Adrenal gland (tissue), 12 donors: ENCODE results near the gene CNKSR3. TPM values are rescaled to one million over a fixed set of nuclear protein-coding genes. Genes with fewer than 3 reads are reported as not detected.

Experiments
- DNase-seq, 7 donors: peaks; one replicate each; pipeline ENCODE4 v3.0.0-alpha.2; 2019 to 2020
- H3K27ac ChIP-seq, 5 donors: fragments of 200-600 bp; sonication (generic) in 4 of 5; 1 replicate in 3 of 5; 2 replicates in 2 of 5; pipeline versions ENCODE4 v1.5.1 to v1.8.0; 2016 to 2020; ENCODE audit warnings: mild to moderate bottlenecking in 1 of 5
- H3K27me3 ChIP-seq: fragments of 200-600 bp; 2 replicates; pipeline ENCODE4 v1.8.0; 2021
- H3K36me3 ChIP-seq, 2 donors: fragments of 200-600 bp; replicated peaks in 1 of 2; 1 replicate in 1 of 2; 2 replicates in 1 of 2; pipeline versions ENCODE4 v1.5.1 to v1.8.0; 2018 to 2022
- H3K4me1 ChIP-seq, 2 donors: fragments of 200-600 bp; replicated peaks in 1 of 2; 1 replicate in 1 of 2; 2 replicates in 1 of 2; pipeline versions ENCODE4 v1.5.1 to v1.8.0; 2018 to 2021
- H3K4me3 ChIP-seq, 4 donors: fragments of 200-600 bp; sonication (generic) in 3 of 4; one replicate each; pipeline ENCODE4 v1.5.1; 2016 to 2018
- H3K9me3 ChIP-seq, 3 donors: fragments of 200-600 bp; sonication (generic) in 1 of 3; replicated peaks in 1 of 3; 1 replicate in 2 of 3; 2 replicates in 1 of 3; pipeline versions ENCODE4 v1.5.1 to v1.8.0; 2016 to 2021
- CTCF ChIP-seq, 6 experiments: fragments of 450-650 bp in 4 of 6; fragments of 200-600 bp in 2 of 6; sonication (generic) in 1 of 6; IDR thresholded peaks; 1 replicate in 5 of 6; 2 replicates in 1 of 6; pipeline versions ENCODE4 v1.5.1 to v1.8.0; 2016 to 2021; ENCODE audit warnings: antibody characterized with exemption in 6 of 6, mild to moderate bottlenecking in 2 of 6, moderate library complexity in 1 of 6
- POLR2A ChIP-seq, 2 donors: fragments of 450-650 bp; IDR thresholded peaks; one replicate each; pipeline ENCODE4 v1.6.1; 2017; ENCODE audit warnings: antibody characterized with exemption in 2 of 2, mild to moderate bottlenecking in 2 of 2, moderate library complexity in 1 of 2
- WGBS, 4 donors: extraction: QIAGEN DNeasy Blood & Tissue Kit in 2 of 4; methylation state at CpG; one replicate each; pipeline versions ENCODE4 v1.1.5 to v1.1.7; 2013 to 2017; 5-methylcytosine and 5-hydroxymethylcytosine counted together
- intact Hi-C, 2 donors: fragments of 100-400 bp; cut with DNase I; formaldehyde crosslinking; loops; one replicate each; pipeline versions ENCODE4 v1.14.1 to v1.15.0; 2022 to 2023
- polyA plus RNA-seq, 3 donors: library from polyadenylated mRNA; stranded (reverse); fragments of 200-250 nt in 2 of 3; fragments of 350-450 nt in 1 of 3; fragmentation: Illumina TruSeq in 1 of 3; extraction: RNeasy Lipid Tissue Mini Kit (QIAGEN cat#74804) in 1 of 3; gene quantifications; one replicate each; pipeline ENCODE4 v1.2.3, GENCODE V29; 2013 to 2014
- total RNA-seq, 9 donors: library from RNA; depleted of rRNA in 4 of 9; stranded (reverse); fragments of >200 nt in 4 of 9; fragments of 120-200 nt in 1 of 9; fragmentation: NEBNext Ultra II Directional in 1 of 9; extraction: Animal tissue kit (Norgen Biotek cat#: 25700) in 1 of 9; gene quantifications; one replicate each; pipeline versions ENCODE4 v1.1.0 to v1.2.4, GENCODE V29; 2013 to 2023
- donor health status: healthy with polysubstance abuse.
- donor health status: Bipolar disorder and iron deficiency.
- donor health status: DM: yes; HTN: yes; CAD: no.
- donor health status: DM: no; HTN: no; CAD: no.
- donor health status: DM: no; HTN: no; CAD: no.
- donor health status: DM: yes; HTN: yes; CAD: no.

CNKSR3 gene
- total and polyA plus RNA-seq, 12 donors, result 1.1 to 10.7 (median 2.5) TPM

DNA sequence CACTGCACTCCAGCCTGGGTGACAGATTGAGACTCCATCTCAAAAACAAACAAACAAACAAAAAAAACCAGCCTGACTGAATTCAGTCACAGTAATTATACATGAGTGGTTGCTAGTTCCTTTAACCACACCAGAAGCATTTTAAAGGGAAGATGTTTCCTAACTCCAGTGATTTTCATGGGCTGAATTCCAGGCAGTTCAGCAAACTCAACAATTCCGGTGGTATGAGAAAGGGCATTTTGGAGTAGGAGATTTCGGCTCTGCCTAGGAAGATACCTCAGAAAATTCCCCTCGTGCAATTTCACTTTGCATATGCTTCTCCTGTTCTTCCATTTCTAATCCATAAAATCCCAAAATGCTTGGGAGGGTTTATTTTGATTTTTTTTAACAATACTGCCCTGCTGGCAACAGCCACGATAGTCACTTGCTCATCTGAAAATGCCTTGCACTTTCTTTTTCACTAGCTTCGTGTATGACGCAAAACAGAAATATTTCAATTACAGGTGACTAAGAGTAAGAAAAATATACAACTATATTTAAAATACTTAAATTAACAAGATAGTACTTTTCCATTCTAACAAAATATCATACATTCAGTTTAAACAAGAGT, 105.6 kb downstream of the CNKSR3 start:
- Histone ChIP-seq H3K36me3 (no peaks in the 10 kb centered on the region), H3K27me3 (no peaks in the 10 kb centered on the region), H3K27ac (no peak overlapping the region), H3K4me3 (no peak overlapping the region), H3K9me3 (no peaks in the 10 kb centered on the region), H3K4me1 (peaks cover under 1 to 2% of the 10 kb centered on the region in 2 donors)
- DNase-seq, result no peak
- no peak for TF ChIP-seq POLR2A (IDR thresholded peaks at IDR 0.05)
- 74 to 86% (median 83%) methylated on average over 6 of the region's 6 CpGs for WGBS, 4 donors
- intact Hi-C loops, result no loop called here

DNA sequence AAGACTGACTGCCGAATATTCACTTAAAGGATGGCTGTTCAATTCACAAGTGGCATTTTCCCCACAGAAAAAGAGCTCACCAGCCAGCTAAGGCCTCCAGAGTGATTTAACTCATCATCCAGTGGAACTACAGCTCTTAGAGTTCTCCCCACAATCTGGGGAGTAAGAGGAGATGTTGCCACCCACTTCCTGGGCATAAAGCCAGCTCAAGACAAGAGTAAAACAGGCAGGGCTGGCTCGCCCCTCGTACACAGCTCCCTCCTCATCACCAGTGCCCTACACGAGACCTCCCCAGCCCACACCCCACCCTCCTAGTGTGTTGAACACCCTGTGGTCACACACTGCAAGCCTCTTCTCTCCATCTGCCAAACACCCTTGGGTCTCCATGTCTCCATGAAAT, 106.7 kb downstream of the CNKSR3 start:
- no peak for DNase-seq
- H3K36me3 ChIP-seq, result no peaks in the 10 kb centered on the region
- intact Hi-C loops, result no loop called here
- H3K9me3 ChIP-seq, result no peaks in the 10 kb centered on the region
- no peak overlapping the region for H3K4me3 ChIP-seq
- no peaks in the 10 kb centered on the region for H3K4me1 ChIP-seq
- H3K27ac ChIP-seq, result no peak overlapping the region
- TF ChIP-seq CTCF (IDR thresholded peaks at IDR 0.05) (no peak), POLR2A (IDR thresholded peaks at IDR 0.05) (no peak)
- WGBS, 4 donors, result 62 to 83% (median 75%) methylated on average over 3 to 4 of the region's 4 CpGs
- no peaks in the 10 kb centered on the region for H3K27me3 ChIP-seq

GRCh38 chr6:154402081-154402780, 108.3 kb downstream of the CNKSR3 start:
- no peaks in the 10 kb centered on the region for H3K9me3 ChIP-seq
- TF ChIP-seq CTCF (IDR thresholded peaks at IDR 0.05) (no peak), POLR2A (IDR thresholded peaks at IDR 0.05) (no peak)
- H3K27ac ChIP-seq, result no peak overlapping the region
- intact Hi-C loops, result no loop called here
- H3K36me3 ChIP-seq, result no peaks in the 10 kb centered on the region
- no peak overlapping the region for H3K4me3 ChIP-seq
- H3K27me3 ChIP-seq, result no peaks in the 10 kb centered on the region
- H3K4me1 ChIP-seq, result no peaks in the 10 kb centered on the region
- WGBS, 4 donors, result 93 to 97% (median 96%) methylated on average over 6 of the region's 6 CpGs
- DNase-seq, result no peak

DNA sequence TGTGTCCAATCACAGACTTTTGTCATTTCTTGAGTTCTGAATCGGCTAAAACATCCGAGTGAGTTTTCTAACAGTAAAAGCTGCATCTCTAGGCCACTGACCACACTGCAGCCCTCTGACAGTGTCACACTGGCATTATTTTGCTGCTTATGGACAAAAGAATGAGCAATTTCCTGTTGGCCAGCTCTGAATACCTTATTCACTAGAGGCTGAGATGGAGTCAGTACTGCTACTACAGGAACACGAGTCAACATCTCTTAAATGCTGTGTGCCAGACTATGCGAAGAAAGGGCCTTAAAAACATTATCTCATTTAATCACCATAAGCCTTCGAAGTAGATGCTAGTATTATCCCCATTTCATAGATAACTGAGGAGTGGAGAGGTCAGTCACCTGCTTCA, 111.4 kb downstream of the CNKSR3 start:
- 87 to 94% (median 91%) methylated on average over 5 of the region's 5 CpGs for WGBS, 4 donors
- intact Hi-C loops, result no loop called here

More for the DNA sequence above, 111.4 kb downstream of the CNKSR3 start:
- DNase-seq, result no peak
- Histone ChIP-seq H3K9me3 (no peaks in the 10 kb centered on the region), H3K27ac (no peak overlapping the region), H3K36me3 (no peaks in the 10 kb centered on the region), H3K4me1 (no peaks in the 10 kb centered on the region), H3K27me3 (no peaks in the 10 kb centered on the region), H3K4me3 (no peak overlapping the region)
- TF ChIP-seq CTCF (IDR thresholded peaks at IDR 0.05), result no peak
- TF ChIP-seq POLR2A (IDR thresholded peaks at IDR 0.05), result no peak
